Epidermal melanocyte (primary cell): ENCODE results near the gene GCGR.
"Not testable (repeated sequence)": the region's sequence is repeated elsewhere in the genome, so short reads cannot be mapped to it uniquely, and the experiment has no call there.

ENCODE experiments used
- DNase-seq: peaks from one replicate; pipeline ENCODE4 v3.0.0; 2011; ENCODE audit warnings: low spot score; ENCODE audit not compliant: insufficient read length

GCGR gene

DNA sequence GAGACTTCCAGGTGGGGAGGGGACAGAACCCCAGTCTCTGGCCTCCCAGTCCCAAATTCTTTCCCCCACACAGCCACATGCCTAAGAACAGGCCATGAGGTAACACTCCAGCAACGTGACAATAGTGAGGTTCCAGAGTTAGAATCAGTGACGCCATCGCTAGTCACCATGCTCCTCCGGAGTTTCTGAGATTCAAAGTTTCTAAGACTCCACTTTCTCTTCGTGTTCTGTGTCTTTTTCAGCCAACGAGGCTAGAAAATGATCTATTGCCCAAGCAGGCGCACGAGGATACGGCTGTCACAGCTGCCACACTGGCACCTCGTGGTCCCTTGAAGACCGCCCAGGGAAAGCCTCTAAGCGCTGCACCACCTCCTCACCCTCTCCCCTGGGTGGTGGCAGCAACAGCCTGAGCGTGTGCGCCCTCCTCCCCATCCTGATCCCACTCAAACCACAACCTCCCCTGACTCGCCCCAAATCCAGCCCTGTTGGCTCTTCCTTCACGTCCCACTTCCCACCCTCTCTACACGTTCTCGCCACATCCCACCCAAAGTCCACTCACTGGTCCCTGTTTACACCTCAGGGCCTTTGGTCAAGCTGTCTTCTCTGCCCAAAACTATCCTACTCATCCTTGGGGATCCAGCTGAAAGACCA is 28.1 kb downstream of the GCGR start:
- DNase-seq: no peak

DNA sequence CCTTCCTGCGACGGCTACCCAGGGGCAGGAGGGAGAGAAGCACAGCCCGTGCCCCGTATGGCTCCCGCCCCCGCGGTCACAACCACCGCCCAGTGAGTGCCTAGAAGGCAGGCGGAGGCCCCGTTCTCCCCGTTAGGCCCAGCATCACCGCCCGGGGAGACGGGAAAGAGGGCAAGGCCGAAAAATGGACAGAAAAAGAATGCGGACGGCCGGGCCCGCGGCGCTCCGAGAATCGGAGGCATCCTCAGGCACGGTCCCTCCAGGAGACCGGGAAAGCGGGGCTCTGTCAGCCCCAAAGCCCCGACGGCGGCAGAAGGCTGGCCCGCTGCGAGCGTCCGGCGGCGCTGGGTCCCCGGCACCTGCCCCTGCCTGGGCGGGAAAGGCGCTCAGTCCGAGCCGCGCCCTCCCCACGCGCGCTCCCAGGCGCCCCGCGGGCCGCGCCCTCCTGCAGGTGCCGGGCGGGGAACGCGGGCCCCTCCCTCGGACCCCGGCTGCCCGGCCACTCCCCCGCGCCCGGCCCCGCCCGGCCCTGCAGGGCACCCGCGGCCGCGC is 28.7 kb downstream of the GCGR start:
- no peak for DNase-seq

DNA sequence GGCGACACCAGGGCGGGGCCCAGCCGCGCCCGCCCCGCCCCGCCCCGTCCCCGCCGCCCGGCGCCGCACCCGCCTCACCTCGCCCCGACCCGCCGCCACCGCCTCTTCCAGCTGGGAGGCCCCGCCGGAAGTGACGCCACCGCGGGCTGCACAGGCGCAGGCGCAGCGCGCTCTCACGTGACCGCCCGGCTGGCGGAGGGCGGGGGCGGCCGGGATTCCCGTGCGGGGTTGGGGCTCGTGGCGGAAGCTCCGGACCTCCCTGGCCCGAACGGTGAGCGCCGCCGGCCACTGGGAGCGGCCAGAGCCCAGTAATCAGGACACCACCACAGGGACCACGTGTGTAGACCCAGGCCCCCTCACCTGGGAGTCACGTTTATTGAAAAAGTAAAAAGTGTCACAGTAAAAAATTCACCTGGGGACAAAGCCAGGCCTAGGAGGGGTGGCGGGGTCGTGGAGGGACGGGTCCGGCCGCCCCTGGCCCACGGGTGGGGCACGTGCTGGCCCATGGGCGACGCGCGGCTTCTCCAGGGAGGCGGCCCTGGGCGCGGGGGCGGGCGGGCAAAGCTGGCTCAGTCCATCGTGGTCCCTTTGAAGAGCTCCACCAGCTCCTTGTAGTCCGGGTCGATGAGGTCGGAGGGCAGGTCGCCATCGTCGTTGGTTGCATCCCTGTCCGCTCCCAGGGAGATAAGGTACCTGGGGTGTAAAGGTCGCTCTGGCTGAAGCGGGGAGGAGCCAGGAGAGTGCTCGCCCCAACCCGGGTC is 29.4 kb downstream of the GCGR start, which contains the start of gene MCRIP1:
Gene MCRIP1 (minus strand): TSS at position 132 of the 761 bp plus-strand sequence. CDS start 8,785 bp downstream, outside the sequence.
- peak; percentile 99 for DNase-seq

DNA sequence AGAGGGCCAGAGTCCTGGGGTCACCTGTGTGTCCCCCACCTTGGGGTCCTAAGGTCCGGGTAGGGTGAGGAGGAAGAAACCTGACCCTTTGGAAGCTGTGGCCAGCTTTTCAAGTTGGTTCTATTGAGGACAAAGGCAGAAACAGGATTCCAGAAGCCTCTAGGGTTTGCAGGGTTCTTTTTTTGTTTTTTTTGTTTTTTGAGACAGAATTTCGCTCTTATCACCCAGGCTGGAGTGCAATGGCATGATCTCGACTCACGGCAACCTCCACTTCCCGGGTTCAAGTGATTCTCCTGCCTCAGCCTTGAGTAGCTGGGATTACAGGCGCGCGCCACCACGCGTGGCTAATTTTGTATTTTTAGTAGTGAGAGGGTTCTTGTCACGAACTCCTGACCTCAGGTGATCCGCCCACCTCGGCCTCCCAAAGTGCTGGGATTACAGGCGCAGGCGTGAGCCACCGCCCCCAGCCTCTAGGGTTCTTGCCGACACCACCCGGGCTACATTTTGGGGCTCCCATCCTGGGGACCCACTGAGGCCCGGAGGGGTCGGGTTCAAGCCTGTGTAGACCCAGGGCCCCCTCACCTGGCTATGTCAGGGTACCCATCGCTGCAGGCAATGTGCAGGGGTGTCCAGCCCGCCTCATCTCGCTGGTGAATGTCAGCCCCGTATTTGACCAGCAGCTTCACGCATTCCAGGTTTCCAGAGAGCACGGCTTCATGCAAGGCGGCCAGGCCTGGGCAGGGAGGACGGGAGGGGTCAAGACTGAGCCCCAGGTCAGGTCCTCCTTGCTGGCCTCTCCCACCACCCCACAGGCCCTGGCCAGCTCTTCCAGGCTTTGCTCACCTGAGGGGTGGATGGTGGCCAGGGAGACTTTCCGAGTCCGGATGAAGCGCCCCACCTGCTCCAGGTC is 30.2 kb downstream of the GCGR start:
- DNase-seq: no peak

DNA sequence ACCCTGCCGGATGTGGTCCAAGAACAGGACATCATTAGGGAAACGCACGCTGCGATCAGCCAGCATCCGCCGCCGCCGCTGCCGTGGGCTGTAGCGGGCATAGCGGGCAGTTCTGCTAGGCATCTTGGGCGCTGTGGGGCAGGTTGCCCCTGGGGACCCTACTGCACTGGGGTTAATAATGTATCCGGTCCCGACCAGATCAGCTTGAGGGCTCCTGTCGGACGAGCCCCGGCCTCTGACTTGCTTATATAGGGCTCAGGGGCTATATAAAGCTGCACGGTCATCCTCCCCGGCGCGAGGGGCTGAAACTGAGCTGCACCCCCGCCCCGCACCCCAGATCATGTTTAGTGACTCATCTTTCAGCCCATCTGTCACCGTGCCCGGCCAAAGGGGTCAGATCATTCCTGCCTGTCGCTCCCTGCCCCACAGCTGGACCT is 30.9 kb downstream of the GCGR start, which contains the start of gene PPP1R27:
Gene PPP1R27 (minus strand): TSS at position 220 of the 437 bp plus-strand sequence. CDS start 97 bp downstream, at position 123.
- no peak for DNase-seq

DNA sequence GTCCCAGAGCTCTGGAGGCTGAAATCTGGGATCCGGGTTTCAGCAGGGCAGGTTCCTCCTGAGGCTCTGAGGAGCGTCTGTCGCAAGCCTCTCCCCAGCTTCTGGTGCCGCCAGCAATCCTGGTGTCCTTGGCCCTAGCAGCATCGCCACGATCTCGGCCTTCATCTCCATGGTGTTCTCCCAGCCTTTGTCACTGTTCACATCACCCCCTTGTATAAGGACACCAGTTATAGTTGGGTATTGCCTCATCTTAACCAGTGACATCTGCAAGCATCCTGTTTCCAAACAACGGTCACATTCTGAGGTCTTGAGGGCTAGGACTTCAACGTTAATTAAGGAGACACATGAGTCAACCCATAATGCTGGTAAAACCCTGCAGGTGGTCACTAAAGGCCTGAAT is 33.7 kb downstream of the GCGR start:
- peak; percentile 61 for DNase-seq

DNA sequence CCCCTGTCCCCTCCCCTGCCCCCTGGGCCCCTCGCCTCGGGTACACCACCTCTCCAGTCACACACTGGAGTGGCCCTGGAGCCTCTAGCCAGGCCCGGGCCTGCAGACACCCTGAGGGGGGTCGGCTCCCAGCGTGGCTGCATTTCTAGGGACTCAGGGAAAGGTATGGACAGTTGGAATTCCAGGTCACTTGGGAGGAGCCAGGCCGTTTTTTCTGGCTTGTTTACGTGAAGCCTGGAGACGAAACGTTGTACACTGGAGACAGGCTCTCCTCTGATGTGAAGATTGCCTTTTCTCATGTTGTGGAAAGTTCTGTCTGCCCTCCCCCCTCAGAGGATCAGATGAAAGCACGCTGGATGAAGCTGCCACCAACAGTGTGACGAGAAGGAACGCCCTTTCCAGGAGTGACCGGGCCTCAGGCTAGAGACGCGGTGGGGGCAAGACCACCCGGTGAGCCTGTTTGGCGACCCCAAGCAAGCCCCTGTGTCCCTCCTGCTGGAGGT is 34.9 kb downstream of the GCGR start:
- DNase-seq: no peak

DNA sequence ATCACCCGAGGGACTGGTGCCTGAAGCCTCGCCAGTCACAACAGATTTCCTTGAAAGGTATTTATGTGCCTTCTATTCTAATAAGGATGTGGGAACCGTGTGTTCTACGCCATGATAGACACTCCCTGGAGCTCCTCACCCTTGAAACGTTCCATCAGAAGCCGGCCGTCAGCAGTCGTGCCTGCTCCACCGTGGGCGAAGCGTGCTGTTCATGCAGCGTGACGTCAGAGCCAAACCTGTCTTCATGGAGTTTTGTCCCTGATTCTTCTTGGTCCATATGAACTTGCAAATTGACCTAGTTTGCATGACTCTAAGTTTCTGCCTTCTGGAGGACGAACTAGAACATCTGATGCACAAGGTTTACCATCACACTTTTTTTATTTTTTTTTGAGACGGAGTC is 35.4 kb downstream of the GCGR start:
- no peak for DNase-seq

DNA sequence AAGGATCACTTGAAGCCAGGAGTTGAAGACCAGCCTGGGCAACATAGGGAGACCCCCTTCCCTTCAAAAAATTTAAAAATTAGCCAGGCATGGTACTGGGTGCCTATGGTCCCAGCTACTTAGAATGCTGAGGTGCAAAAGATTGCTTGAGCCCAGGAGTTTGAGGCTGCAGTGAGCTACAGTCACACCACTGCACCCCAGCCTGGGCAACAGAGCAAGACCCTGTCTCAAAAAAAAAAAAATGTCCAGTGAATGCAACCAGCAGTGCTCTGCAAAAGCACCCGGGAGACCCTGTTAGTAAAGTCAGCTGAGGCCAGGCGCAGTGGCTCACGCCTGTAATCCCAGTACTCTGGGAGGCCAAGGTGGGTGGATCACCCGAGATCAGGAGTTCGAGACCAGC is 36.1 kb downstream of the GCGR start:
- not testable (repeated sequence) for DNase-seq

DNA sequence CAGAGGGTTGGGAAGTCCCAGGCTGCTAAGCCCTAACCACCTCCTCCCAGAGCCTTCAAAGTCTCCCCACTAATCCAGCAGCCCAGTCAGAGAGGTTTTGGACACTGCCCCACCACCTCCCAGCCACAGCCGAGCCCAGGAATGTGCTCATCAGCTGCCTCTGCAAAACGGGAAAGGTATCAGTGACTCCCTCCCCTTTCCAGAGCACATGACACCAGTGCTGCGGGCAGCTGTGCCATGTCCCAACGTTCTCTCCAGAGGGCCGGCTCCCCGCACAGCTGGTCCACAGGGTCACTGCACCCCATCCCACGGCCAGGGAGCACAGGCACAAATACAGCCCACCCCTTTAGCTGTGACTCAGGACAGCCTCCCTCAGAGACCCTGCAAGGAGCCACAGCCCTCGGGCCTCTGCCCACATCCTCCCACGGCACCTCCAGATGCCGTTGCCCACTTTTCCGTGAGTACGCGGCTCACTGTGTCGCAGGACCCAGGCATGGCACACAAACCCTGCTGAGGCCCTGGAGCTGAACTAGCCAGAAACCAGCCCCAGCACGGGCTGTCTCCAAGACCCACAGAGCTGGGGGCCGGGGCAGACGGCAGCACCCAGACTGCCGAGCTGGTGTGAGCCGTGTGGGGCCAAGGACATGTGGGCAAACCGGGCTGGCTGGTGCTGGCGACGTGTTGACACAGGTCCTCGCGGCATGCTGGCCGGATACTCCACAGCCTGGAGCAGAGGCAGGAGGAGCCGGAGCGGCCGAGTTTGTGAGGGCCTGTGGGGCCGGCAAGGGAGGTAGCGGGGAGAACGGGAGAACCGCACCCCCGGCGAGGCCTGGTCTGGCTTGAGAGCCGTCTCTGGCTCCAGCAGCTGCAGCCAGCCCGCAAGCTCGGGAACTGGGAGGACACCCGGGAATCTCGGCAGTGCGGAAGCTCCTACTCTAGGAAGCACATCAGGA is 37.2 kb downstream of the GCGR start:
- no peak for DNase-seq

DNA sequence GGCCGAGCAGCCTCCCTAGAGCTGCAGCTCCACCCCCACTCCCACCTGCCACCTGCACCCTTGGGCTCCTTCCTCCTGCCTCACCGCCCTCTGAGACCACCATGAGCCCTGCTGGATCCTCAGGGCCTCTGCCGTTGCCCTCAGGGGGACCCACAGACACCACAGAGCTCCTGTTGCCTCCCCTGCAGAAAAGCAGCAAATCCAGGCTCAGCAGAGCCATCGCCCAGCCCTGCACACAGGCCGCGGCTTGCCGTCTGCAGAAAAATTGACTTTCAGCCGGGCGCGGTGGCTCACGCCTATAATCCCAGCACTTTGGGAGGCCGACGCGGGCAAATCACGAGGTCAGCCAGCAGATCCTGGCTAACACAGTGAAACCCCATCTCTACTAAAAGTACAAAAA is 37.9 kb downstream of the GCGR start:
- DNase-seq: no peak

DNA sequence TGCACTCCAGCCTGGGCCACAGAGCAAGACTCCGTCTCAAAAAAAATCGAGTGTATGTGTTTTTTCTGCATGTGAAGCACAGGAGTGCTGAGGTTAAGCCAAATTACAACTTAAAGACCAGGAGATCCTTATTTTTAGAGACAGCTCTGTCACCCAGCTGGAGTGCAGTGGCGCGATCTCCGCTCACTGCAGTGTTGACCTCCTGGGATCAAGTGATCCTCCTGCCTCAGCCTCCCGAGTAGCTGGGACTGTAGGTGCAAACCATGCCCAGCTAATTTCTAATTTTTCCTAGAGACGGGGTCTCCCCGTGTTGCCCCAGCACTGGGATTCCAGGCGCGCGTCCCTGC is 38.4 kb downstream of the GCGR start:
- DNase-seq: no peak

DNA sequence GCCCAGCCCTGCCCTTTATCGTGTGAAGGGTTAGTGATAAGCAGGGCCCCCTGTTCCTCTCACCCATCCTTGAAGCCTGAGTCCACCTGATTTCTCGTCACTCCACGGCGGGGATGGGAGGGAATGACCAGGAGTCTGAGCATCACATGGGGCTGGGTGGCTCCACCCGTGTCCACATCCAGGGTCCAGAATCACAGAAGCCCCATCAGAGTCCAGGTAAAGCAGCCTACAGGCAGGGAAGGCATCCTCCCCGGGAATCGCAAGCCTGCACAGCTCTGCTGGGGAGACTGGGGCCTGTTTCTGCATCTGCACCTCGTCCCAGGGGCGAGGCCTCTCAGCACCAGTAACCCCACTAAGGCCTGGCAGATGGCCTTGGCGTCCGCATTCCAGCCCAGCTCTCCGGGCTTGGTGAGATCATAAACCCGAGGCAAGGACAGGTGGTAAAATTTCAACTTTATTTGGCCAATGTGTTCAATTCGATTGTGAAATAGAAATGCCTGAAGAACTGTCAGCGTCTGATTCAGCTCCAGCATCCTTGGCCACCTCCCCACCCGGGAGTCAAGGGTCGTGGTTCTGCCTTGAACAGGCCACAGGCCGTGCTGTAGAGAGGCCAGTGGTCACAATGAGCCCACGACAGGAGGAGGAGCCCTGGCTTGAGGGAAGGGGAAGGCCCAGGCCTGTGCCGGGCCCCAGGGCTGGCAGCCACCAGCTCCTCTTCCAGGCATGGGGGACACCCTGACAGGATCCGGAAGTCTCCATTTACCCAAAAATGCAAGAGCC is 39.0 kb downstream of the GCGR start:
- DNase-seq: no peak

DNA sequence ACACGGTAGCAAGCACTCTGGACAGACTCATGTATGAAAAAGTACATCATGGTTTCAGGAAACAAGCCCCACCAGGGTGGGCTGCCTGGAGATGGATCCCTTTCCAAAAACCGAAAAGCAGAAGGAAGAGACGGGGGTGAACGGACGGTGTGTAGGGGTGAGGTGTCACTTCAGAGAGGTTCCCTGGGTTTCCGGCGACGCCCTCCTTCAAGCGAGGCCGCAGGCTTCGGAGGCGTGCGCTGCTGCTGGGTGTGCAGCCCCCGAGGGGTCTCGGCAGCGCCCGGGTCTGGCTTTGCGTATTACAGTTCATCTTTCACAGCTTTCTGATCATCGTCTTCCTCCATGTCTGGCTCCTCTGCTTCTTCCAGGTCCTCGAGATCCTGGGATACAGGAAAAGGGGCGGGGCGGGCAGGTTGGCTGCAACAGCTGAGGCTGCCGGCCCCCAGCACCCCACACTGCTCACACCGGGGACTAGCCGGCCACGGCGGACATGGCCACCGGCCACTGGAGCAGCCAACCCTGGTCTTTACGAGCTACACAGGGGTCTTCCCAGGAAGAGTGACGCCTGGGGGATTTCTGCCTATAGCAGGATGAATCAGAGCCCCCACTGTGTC is 39.9 kb downstream of the GCGR start:
- DNase-seq: no peak

DNA sequence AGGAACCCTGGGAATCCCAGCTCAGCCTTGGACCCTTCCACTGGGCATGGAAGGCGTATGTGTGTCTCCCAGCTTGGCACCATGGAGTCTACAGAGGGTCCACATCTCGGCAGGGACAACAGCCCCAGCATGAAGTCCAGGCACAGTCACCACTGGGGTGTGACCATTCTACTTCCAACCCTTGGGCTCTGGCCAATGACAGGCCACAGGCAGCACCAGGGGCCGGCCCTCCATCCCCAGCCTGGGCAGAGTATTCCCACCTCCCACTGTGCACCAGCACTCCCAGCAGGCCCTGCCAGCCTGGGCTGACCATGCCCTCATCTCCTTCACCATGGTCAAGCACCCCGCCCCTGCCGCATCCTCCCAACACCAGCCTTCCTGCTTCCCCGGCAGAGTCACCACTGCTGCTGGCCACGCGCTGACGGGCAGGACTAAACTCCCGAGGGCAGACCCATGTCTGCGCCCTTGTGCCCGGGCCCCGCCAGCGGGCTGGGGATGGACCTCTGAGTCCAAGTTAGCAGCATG is 40.4 kb downstream of the GCGR start:
- no peak for DNase-seq

DNA sequence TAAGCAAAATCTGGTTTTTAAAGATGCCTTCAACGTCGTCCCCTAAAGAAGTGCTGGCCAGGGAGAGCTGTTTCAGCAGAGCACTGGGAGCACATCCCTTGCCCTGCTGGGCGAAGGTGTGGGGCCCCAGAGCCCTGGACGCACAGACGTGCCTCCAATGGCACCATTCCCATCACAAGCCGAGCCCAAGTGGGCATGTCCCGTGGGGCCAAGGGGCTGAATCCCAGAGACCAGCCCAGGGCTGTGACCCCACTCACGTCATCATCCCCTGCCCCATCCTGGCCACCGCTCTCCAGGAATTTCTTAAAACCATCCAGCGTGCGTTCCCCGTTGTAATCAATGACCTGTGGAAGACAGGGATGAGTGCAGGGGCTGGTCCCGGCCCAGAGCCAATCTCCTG is 40.9 kb downstream of the GCGR start:
- no peak for DNase-seq

DNA sequence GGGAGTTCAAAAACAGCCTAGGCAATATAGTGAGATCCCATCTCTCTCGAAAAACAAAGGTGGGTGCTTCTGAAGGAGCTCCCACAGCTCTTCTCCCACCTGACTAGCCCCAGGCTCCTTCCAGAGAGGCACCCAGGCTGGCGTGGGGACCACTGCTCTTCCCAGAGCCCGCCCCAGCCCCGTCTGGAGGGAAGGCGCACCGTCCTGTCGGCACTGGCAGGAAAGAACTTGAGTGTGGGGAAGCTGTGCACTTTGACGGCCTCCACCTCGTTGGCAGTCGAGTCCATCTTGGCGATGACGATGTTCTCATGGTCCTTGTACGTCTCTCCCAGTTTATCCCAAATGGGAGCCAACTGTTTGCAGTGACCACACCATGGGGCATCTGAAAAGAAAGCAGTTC is 41.4 kb downstream of the GCGR start:
- DNase-seq: no peak

DNA sequence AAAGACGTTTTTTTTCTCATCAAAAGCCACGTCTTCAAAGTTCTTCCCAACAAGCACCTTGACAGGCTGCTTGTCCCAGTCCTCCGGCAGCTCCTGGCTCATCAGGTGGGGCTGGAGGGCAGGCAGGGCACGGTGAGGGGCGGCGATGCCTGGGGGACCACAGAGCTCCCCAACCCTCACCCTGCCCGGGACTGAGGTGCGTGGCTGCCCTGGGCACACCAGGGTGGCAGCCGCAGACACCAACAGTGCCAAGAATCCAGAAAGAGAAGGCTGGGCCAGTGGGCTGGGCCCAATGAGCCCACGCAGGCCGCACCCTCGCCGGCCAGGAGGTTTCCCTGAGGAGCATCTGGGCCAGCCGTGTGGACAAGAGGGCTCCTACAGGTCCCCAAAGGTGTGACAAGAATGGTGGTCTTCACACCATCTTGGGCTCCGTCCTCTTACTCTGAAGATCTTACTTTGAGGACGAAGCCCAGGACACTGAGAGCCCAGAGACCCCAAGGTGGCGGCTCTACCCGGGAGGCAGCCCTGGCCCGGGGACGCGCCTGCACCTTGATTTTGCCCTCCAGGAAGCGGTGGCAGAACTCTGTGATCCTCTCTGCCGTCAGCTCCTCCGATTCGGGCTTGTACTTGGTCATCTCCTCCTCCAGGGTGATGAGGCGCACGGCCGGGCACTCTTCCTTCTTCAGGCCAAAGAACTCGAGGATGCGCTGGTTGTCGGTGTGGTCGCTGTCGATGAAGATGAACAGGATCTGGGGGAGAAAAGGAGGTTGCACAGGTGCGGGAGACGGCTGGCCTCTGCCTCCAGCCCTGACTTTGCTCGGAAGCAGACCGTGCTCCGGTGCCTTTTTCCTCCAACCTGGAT is 42.2 kb downstream of the GCGR start:
- DNase-seq: no peak
